Measurements from ENCODE around the gene ALG12. TPM values are rescaled to one million over a fixed set of nuclear protein-coding genes. Genes with fewer than 3 reads are reported as not detected.

ALG12 gene
- total and polyA plus RNA-seq, 2 of the 13 experiments (the other 11 are each of a cell fraction or from before 2014, with no cell fraction given), result 7.8 to 15.8 TPM

GRCh38 chr22:49946612-49947295, 28.5 kb upstream of the ALG12 start:
- POLR2A ChIA-PET, result interaction anchor here (1.0 to 18.6 kb wide), 5 partner anchors 8 to 121 kb away, joined by 3 to 722 read pairs (median 5); partner anchors contain the start of gene PIM3
- H3K27ac ChIP-seq (ENCODE audit: extremely low read length, insufficient read depth, low read length), result peak overlapping the region; percentile 45
- in situ Hi-C loops (cut with HindIII; ENCODE audit: extremely low pct_ligation_motif_present, low pct_unique_long_range_greater_than_20kb) (no loop called here), intact Hi-C loops (cut with micrococcal nuclease; ENCODE audit: unreplicated experiment) (no loop called here)
- peaks cover 3% of the 10 kb centered on the region for H3K79me2 ChIP-seq (ENCODE audit: insufficient read depth, low read length)
- DNase-seq (ENCODE audit: low spot score), result peak; percentile 75
- 7% methylated on average over 7 of the region's 17 CpGs for WGBS (ENCODE audit: low lambda C conversion rate)
- no peaks in the 10 kb centered on the region for H3K27me3 ChIP-seq (ENCODE audit: control insufficient read depth in 1 of 2, insufficient read depth in 2 of 2, low read length in 2 of 2)
- no peak for FAIRE-seq
- peak; percentile 3; the same call in 2 of the 3 replicates for ATAC-seq
- H3K4me1 ChIP-seq (ENCODE audit: insufficient read depth, low read length), result peaks cover 93% of the 10 kb centered on the region
- H3K36me3 ChIP-seq (replicated peaks in 1 of 2; ENCODE audit: control insufficient read depth in 1 of 2, insufficient read depth in 2 of 2, low read length in 2 of 2), result no peaks in the 10 kb centered on the region
- no TSS peak for BruUV-seq (replicated peaks)
- peak overlapping the region; percentile 92 for H3K4me2 ChIP-seq (ENCODE audit: low read depth, low read length)
- H3K4me3 ChIP-seq (replicated peaks in 1 of 3; ENCODE audit: insufficient read depth in 1 of 3, low read depth in 2 of 3, low read length in 3 of 3), result peak overlapping the region; percentile 40 to 74 (median 60); a peak in 5 of 6 replicates
- CTCF ChIA-PET (ENCODE audit: low intra/inter-chr PET ratio, low total read pairs), result no interaction called here
- H4K20me1 ChIP-seq (ENCODE audit: insufficient read depth, low read length), result no peaks in the 10 kb centered on the region
- no peak overlapping the region for H2AFZ ChIP-seq (ENCODE audit: low read length)
- H3K9me3 ChIP-seq (ENCODE audit: low read length), result no peaks in the 10 kb centered on the region
- H3K9ac ChIP-seq (ENCODE audit: insufficient read depth, low read depth, low read length), result peak overlapping the region; percentile 81
- TF ChIP-seq ZBTB4 (CRISPR knock-in tag; IDR thresholded peaks at IDR 0.05; ENCODE audit: borderline replicate concordance), result no peak
- peak; percentile 13; the same call in 1 of the 2 replicates for TF ChIP-seq ARID4A (CRISPR knock-in tag; IDR thresholded peaks at IDR 0.05; ENCODE audit: borderline replicate concordance)
- peak; percentile 53; the same call in 1 of the 2 replicates for TF ChIP-seq ZNF512 (CRISPR knock-in tag; IDR thresholded peaks at IDR 0.05)
- no peak for TF ChIP-seq NR2C2 (CRISPR knock-in tag; IDR thresholded peaks at IDR 0.05; ENCODE audit: borderline replicate concordance)
- TF ChIP-seq THYN1 (CRISPR knock-in tag; IDR thresholded peaks at IDR 0.05; ENCODE audit: borderline replicate concordance, low read depth), result no peak
- TF ChIP-seq CAMTA2 (CRISPR knock-in tag; IDR thresholded peaks at IDR 0.05; ENCODE audit: borderline replicate concordance), result no peak
- 0 out of 2 replicates have a peak, but pooled peaks have one; percentile 12 for TF ChIP-seq ZBTB26 (CRISPR knock-in tag; IDR thresholded peaks at IDR 0.05; ENCODE audit: borderline replicate concordance)
